HG03095 (cell line): ENCODE results near the gene SULT1A1.
"Not testable (repeated sequence)": the region's sequence is repeated elsewhere in the genome, so short reads cannot be mapped to it uniquely, and the experiment has no call there.

ENCODE experiments used
- ATAC-seq: cut with Tn5 transposase; IDR thresholded peaks from one replicate; pipeline ENCODE4 v1.9.1; 2021; ENCODE audit warnings: moderate library complexity; ENCODE audit not compliant: unreplicated experiment

The SULT1A1 gene

DNA sequence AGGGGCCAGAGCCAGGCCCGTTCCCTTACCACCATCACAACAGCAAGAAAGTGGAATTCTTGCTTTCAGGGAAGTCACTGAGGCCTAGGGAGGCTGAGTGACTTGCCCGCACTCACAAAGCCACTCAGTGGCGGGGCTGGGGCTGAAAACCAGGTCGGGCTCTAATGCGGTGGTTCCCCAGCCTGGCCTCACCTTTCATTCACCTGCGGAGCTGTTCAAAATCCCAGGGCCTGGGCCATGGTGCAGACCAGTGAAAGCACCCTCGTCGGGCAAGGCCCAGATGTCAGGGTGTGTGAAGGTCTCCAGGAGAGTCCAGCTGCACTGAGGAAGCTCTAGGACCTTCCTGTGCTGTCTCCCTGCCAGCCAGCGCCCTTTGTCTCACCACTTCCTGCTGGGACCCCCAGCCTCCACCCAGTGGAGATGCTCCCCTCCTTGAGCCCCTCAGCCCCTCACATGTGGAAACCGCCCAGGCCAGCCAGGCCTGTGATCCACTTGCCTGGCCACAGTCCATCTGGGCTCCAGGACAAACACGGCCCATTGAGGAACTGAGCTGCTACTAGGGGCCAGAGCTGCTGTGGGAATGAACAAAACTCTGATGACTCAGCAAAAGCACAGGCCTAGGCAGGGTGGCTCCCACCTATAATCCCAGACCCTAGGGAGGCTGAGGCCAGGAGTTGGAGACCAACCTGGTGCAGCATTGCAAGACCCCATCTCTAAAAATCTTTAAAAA lies 812 bp downstream of the SULT1A1 start:
- not testable (repeated sequence) for ATAC-seq

DNA sequence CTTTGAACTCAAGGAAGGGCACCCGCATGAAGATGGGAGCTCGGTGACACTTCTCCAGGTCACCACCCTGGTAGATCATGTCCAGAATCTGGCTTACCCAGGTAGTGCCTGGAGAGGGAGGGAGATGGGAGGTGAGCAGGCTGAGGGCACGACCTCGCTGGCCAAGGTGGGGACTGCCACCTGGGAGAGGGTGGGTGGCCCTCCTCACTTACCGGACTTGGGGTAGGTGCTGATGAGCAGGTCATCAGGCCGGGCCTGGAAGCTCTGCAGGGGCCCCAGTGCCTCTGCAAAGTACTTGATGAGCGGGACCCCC lies 1.4 kb downstream of the SULT1A1 start:
- not testable (repeated sequence) for ATAC-seq

DNA sequence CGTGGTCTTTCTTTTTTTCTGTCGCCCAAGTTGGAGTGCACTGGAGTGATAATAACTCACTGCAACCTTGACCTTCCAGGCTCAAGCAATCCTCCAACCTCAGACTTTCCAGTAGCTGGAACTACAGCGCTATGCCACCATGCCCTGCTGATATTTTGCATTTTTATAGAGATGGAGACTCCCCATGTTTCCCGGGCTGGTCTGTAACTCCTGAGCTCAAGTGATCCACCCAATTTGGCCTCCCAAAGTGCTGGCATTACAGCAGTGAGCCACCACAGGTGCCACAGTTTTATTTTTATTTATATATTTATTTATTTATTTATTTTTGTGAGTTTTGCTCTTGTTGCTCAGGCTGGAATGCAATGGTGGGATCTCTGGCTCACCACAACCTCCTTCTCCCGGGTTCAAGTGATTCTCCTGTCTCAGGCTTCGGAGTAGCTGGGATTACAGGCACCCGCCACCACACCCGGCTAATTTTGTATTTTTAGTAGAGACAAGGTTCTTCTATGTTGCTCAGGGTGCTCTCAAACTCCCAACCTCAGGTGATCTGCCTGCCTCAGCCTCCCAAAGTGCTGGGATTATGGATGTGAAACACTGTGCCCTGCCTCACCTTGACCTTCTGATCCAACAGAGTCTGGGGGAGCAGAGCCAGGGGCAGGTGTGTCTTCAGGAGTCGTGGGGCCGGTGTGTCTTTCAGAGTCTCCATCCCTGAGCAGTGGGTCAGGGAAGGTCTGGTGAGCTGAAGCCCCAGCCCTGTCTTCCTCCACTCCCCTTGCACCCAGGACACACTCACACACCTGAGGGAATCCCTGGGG lies 2.0 kb downstream of the SULT1A1 start:
- ATAC-seq: not testable (repeated sequence)

DNA sequence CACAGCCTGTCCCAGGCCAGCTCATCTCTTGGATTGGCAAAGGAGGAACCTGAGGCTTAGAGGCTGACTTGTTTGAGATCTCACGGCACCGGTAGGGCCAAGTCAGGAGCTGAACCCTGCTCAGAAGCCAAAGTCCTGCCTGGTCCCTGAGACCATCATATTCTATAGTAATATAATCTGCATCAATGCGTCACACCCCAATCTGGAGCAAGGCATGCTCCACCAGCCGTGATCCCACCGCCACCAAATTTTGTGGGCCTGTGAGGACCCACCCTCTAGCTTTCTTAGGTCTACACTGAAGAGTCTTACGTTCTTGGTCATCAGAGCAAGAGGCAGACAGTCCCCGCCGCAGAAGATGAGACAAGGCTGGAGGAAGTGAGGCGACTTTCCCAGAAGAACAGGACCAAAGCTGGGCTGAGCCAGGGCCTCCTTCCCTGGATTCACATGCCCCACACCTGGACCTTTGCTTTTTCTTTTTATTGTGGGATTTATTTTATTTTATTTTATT lies 2.7 kb downstream of the SULT1A1 start:
- no peak for ATAC-seq

DNA sequence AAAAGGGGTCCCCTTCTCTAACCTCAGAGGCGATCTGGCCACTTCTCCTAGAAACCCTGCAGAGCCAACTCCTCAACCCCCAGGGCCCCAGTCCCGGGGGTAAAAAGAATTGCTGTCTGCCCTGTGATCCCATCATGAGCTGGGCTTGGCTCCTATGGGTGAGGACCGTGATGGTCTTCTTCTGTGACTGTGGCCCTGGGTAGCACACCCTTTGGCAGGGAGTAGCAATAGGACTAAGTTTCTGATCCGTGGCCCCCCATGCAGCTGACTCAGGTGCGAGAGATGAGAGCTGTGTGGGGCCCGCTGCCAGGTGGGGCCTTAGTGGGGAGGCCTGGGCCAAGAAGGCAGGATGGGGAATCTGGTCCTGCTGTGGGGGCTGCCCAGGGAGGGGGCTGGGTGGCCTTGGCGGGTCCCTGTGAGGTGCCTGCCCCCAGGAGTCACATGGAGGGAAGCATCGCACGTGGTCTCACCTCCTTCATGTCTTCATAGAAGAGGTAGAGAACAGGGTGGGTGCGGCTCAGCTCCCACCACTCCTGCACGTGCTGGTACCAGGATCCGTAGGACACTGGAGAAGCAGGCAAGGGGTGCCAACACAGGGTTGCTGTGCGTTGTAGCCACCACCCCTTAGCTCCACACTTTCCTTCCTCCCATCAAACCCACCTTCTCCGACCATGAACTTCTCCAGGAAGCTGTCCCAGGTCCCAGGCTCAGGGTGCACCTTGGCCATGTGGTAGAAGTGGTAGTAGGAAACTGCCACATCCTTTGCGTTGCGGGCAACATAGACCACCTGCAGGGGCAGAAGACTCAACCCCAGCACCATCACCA lies 3.3 kb downstream of the SULT1A1 start:
- ATAC-seq: no peak

DNA sequence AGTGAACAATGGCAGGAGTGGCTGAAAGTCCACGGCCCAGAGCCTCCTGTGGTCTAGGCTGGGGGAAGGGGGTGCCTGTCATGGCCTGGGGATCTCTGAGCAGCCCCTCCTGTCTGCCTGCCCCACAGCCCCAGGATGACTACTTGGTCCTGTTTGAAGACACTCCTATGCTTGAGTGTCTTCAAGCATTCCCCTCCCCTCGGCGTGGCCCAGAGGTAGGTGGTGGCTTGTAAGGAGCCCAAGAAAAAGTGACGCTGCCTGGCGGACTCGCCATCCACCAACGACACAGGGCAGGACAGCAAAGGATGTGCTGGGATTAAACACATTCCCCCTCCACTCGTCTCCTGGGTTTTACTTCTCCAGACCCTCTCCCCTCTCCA lies 5.7 kb downstream of the SULT1A1 start:
- ATAC-seq: no peak

DNA sequence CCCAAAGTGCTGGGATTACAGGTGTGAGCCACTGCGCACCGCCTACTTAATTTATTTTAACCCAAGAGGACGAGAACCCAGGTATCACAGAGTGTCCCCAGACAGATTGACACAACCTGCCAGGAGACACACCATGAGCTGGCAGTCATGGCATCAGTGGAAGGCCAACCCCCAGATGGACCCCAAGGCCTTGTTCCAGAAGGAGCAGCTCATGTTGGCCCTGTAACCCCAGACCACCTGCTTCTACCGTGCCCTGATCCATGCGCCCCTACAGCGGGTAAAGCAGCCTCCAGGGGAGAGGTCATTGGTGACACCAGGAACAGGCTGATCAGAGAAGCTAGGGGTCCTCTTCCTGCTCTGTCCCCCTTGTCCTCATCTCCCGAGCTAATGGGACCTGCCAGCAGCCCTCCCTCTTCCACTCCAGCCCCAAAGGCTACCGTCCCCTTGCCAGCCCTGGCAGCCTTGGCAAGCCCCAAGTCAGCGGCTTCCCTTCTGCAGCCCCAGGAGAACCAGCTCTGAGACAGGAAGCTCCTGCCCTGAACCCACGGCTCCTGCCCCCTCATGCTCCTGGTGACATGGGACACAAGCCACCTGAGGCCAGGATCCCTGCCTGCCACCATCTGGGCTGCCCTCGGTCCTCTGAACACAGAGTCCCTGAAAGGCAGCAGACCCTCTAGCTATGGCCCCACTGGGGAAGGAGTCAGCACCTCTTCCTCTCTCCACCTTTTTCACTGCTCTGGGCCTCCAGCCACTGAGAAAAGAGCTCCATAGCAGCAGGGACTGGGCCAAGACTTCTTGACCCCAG lies 6.3 kb downstream of the SULT1A1 start:
- no peak for ATAC-seq

DNA sequence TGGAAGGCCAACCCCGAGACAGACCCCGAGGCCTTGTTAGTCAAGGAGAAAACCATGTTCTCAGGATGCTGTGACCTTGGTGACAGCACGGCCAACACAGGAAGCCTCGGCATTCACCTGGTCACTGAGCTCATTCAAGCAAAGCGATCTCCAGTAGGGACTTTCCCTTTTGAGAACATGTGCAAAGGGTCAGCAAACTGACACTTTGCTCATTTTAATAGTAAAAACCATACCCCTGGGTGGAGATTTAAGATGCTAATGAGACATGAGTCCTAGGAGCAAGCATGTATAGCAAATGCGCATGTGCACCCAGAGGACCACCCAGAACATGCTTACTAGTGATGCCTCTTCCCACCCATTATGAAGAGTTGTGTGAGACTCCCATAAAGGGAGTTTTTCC lies 7.3 kb downstream of the SULT1A1 start:
- no peak for ATAC-seq

DNA sequence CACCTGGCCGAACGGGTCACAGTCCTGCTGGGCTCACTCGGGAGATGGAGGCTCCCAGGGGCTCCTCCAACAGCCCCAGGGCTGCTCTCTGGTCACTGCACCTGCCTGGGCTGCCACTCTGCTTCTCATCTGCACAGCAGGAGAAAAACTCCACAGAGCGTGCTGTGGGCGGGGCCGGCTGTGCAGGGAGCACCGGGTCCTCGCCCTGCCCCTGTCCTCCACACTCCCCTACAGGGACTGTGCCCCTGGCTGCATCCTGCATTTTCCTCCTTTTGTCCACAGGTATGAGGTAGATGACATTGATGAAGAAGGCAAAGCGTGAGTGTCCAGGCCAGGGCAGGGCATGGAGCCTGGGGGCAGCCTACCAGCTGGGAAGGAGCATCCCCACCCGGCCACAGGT lies 7.8 kb downstream of the SULT1A1 start:
- not testable (repeated sequence) for ATAC-seq

DNA sequence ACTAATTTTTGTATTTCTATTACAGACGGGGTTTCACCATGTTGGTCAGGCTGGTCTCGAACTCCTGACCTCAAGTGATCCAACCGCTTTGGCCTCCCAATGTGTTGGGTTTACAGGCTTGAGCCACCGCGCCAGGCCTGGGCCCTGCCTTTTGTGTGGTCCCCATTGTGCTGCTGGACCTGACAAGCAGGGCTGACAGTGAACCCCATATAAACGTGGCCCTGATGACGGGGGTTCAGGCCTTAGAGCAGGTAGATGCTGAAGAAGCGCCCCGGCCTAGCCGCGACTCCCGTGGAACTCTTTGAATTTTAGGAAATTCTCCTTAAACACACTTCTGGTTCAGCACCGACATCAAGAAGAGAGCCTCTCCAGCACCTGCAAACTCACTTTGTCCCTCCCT lies 8.3 kb downstream of the SULT1A1 start:
- not testable (repeated sequence) for ATAC-seq

DNA sequence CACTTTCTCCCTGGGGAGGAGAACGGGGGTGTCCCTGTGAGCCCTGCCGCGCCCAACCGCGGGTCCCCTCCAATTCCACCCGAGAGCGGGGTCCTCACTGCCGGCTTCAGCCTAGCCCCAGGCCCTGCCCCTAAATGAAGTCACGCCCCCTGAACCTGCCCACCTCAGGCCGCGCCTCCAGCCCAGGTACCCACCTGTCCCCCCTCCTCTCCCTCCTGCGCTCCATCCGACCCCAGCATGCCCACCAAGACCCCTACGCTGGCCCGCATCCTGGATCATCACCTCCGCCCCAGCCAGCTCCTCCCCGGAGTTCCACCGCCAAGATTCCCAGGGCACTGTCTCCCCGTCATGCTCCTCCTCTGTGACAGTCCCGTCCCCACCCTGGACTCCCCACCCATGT lies 8.9 kb downstream of the SULT1A1 start:
- ATAC-seq: not testable (repeated sequence)

DNA sequence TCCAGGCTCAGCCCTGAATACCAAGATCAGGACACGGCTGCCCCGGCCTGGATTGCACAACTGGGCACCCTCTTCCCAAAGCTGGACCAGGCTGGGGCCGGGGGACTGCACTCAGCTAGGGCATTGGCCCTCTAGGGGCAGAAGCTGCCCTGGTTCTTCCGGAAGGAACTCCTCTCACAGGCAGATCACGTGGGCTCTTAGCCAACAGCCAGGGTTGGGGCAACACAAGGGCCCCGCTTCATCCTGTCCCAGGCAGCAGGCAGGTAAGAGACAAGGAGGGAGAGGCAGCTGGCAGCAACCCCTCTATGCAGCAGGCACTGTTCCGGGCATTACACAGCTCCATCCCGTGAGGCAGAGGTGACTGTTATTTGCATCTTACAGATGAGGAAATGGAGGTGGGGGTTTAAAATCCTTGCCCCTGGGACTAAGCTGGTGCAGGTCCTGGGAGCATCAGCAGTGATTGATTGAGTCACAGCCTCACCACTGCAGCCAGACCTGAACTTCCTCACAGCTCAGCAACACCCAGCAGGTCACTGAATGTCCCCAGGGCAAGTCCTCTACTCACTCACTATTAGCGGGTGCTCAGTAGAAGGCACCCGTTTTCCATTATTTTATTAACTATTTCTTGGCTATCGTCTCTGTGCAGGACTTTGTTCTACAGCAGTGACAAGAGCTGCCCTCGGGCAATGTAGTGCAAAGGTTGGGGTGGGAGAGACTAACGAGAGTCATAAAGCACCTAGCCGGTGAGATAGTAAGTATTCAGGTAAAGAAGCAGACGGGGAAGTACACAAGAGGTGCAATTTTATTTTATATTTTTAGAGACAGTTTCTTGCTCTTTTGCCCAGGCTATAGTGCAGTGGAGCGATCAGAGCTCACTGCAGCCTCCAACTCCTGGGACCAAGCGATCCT lies 10.2 kb downstream of the SULT1A1 start:
- ATAC-seq: not testable (repeated sequence)

DNA sequence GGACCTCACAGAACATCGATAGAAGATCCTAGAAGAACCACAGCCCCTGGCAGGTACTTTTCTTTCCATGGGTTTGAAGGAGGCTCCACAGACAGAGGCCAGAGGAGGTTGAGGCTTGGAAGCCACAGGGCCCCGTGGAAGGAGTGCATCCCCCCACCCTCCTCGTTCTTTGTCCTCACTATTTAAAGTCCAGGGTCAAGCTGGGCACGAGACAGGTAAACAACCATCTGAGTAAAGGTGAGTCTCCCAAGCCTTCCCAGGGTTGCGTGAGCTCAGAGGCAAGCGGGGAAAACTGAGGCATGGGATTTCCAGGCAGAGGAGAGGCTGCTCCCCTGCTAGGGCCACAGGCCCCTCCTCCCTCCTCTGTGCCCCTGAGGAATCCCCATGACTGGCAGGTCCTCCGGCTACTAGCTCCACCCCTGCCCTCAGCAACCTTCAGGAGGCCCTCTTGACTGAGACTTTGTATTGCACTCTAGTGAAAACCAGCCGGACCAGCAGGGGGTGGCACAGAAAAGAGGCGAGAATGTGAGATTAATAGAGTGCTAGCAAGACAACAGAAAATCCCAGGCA lies 12.1 kb downstream of the SULT1A1 start:
- no peak for ATAC-seq

DNA sequence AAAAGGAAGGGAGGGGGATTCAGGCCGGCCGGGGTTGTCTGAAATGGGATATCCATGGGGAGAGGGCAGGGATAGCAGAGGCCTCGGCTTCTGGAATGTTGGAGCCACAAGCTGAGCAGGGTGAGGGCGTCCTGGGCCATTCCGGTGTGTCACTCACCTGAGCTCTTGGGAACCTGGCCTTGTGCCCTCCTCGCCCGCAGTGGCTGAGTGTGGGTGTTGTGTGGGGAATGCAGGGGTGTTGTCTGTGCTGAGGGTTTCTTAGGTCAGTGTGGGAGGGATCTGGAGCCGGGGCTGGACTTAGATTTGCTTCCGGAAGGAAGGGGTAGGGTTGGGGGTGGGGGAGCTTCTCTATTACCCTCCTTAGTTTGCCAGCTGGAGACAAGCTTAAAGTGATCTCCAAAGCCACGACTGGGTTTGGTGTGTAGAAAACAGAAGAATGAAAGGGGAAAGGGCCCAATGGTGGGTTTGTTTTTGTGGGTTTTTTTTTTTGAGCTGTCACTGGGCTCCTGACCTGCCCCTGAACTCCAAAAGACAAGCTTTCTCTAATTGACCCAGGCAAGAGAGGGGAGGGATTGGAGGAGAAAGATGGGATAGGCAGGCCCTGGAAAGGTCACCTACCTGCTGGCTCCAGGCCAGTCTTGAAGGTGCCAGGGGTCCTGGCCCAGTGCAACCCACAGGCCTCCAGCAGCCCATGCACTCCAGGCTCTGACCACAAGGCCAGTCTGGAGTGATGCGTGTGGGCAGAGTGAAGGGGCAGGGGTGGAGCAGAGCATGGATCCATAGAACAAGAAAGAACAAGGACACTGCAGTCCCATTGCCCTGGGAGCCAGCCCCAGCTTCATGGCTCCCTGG lies 12.8 kb downstream of the SULT1A1 start, which contains the start of gene SULT1A2:
SULT1A2 (minus strand) TSS at position 211 of the 852 bp plus-strand sequence. CDS start 1,120 bp downstream, outside the sequence.
- ATAC-seq: no peak

DNA sequence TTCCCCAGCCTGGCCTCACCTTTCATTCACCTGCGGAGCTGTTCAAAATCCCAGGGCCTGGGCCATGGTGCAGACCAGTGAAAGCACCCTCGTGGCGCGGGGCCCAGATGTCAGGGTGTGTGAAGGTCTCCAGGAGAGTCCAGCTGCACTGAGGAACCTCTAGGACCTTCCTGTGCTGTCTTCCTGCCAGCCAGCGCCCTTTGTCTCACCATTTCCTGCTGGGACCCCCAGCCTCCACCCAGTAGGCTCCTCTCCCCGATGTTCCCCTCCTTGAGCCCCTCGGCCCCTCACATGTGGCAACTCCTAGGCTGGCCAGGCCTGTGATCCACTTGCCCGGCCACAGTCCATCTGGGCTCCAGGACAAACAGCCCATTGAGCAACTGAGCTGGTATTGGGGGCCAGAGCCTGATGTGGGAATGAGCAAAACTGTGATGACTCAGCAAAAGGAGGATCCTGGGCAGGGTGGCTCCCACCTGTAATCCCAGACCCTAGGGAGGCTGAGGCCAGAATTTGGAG lies 13.7 kb downstream of the SULT1A1 start:
- no peak for ATAC-seq

DNA sequence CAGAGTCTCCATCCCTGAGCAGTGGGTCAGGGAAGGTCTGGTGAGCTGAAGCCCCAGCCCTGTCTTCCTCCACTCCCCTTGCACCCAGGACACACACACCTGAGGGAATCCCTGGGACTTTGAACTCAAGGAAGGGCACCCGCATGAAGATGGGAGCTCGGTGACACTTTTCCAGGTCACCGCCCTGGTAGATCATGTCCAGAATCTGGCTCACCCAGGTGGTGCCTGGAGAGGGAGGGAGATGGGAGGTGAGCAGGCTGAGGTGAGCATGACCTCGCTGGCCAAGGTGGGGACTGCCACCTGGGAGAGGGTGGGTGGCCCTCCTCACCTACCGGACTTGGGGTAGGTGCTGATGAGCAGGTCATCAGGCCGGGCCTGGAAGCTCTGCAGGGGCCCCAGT lies 14.4 kb downstream of the SULT1A1 start:
- ATAC-seq: not testable (repeated sequence)

DNA sequence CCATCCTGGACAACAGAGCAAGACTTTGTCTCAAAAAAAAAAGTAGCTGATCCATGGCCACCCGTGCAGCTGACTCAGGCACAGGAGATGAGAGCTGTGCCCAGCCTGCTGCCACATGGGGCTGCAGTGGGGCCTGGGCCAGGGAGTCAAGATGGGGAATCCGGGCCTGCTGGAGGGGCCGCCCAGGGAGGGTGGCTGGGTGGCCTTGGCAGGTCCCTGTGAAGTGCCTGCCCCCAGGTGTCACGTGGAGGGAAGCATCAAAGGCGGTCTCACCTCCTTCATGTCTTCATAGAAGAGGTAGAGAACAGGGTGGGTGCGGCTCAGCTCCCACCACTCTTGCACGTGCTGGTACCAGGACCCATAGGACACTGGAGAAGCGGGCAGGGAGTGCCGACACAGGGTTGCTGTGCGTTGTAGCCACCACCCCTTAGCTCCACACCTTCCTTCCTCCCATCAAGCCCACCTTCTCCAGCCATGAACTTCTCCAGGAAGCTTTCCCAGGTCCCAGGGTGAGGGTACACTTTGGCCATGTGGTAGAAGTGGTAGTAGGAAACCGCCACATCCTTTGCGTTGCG lies 16.8 kb downstream of the SULT1A1 start:
- no peak for ATAC-seq

DNA sequence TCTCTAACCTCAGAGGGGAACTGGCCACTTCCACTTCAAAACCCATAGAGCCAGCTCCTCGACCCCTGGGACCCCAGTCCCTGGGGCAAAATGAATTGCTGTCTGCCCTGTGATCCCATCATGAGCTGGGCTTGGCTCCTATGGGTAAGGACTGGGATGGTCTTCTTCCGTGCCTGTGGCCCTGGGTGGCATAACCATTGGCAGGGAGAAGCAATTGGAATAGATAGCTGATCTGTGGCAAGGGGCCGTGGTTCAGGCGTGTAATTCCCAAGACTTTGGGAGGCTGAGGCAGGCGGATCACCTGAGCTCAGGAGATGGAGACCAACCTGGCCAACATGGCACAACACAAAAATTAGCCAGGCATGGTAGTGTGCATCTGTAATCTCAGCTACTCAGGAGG lies 17.3 kb downstream of the SULT1A1 start:
- no peak for ATAC-seq
